ENCODE results near the gene MYEOV. TPM values are rescaled to one million over a fixed set of nuclear protein-coding genes. Genes with fewer than 3 reads are reported as not detected.
A peak's percentile ranks its signal among the peaks of the same experiment; 100 is the strongest.

The MYEOV gene
- total RNA-seq, 3 donors from 2014 or later: 0.10 to 0.50 TPM; not detected in 1

- H3K4me1 Mint-ChIP-seq (ENCODE audit: low read depth): no peaks in the 10 kb centered on the region
- no peak for DNase-seq
- H3K4me3 Mint-ChIP-seq: no peak overlapping the region
- no peak for ATAC-seq
- no peaks in the 10 kb centered on the region for H3K9me3 Mint-ChIP-seq
- H3K27me3 Mint-ChIP-seq (ENCODE audit: low read depth): peaks cover 2% of the 10 kb centered on the region
- no peaks in the 10 kb centered on the region for H3K36me3 Mint-ChIP-seq (ENCODE audit: insufficient read depth)
Measured at GRCh38 chr11:69287968-69288882, 5.7 kb upstream of the MYEOV start.

- Mint-ChIP-seq H3K36me3 (ENCODE audit: insufficient read depth) (no peaks in the 10 kb centered on the region), H3K27me3 (ENCODE audit: low read depth) (peaks cover 2% of the 10 kb centered on the region), H3K4me3 (no peak overlapping the region), H3K4me1 (ENCODE audit: low read depth) (peaks cover 3% of the 10 kb centered on the region), H3K9me3 (no peaks in the 10 kb centered on the region)
- ATAC-seq (no peak), DNase-seq (no peak)
Measured at GRCh38 chr11:69288883-69289242, 5.1 kb upstream of the MYEOV start.

- ATAC-seq: no peak
- DNase-seq: no peak
- Mint-ChIP-seq H3K4me3 (no peak overlapping the region), H3K36me3 (ENCODE audit: insufficient read depth) (no peaks in the 10 kb centered on the region), H3K9me3 (no peaks in the 10 kb centered on the region), H3K4me1 (ENCODE audit: low read depth) (peaks cover 15% of the 10 kb centered on the region), H3K27me3 (ENCODE audit: low read depth) (no peaks in the 10 kb centered on the region)
Measured at GRCh38 chr11:69290806-69291205, 3.1 kb upstream of the MYEOV start.

- no peak for ATAC-seq
- Mint-ChIP-seq H3K4me3 (no peak overlapping the region), H3K9me3 (no peaks in the 10 kb centered on the region), H3K4me1 (ENCODE audit: low read depth) (peaks cover 22% of the 10 kb centered on the region), H3K36me3 (ENCODE audit: insufficient read depth) (no peaks in the 10 kb centered on the region), H3K27me3 (ENCODE audit: low read depth) (no peaks in the 10 kb centered on the region)
- no peak for DNase-seq
Measured at GRCh38 chr11:69291459-69292110, 2.4 kb upstream of the MYEOV start.

GRCh38 chr11:69292221-69292648, 1.7 kb upstream of the MYEOV start:
- Mint-ChIP-seq H3K4me1 (ENCODE audit: low read depth) (peaks cover 28% of the 10 kb centered on the region), H3K4me3 (no peak overlapping the region), H3K36me3 (ENCODE audit: insufficient read depth) (no peaks in the 10 kb centered on the region), H3K9me3 (no peaks in the 10 kb centered on the region), H3K27me3 (ENCODE audit: low read depth) (no peaks in the 10 kb centered on the region)
- no peak for ATAC-seq
- DNase-seq: peak; percentile 56

- Mint-ChIP-seq H3K27me3 (ENCODE audit: low read depth) (no peaks in the 10 kb centered on the region), H3K4me3 (no peak overlapping the region), H3K9me3 (no peaks in the 10 kb centered on the region), H3K36me3 (ENCODE audit: insufficient read depth) (no peaks in the 10 kb centered on the region), H3K4me1 (ENCODE audit: low read depth) (peaks cover 37% of the 10 kb centered on the region)
- DNase-seq: no peak
- no peak for ATAC-seq
Measured at GRCh38 chr11:69293087-69293486, 868 bp upstream of the MYEOV start.

- no peaks in the 10 kb centered on the region for H3K36me3 Mint-ChIP-seq (ENCODE audit: insufficient read depth)
- no peak for DNase-seq
- H3K27me3 Mint-ChIP-seq (ENCODE audit: low read depth): no peaks in the 10 kb centered on the region
- ATAC-seq: no peak
- H3K4me3 Mint-ChIP-seq: no peak overlapping the region
- H3K4me1 Mint-ChIP-seq (ENCODE audit: low read depth): peaks cover 50% of the 10 kb centered on the region
- no peaks in the 10 kb centered on the region for H3K9me3 Mint-ChIP-seq
Measured at GRCh38 chr11:69294571-69295078, 670 bp downstream of the MYEOV start.

GRCh38 chr11:69295079-69295994, 1.4 kb downstream of the MYEOV start:
- no peaks in the 10 kb centered on the region for H3K36me3 Mint-ChIP-seq (ENCODE audit: insufficient read depth)
- ATAC-seq: no peak
- no peaks in the 10 kb centered on the region for H3K9me3 Mint-ChIP-seq
- no peaks in the 10 kb centered on the region for H3K27me3 Mint-ChIP-seq (ENCODE audit: low read depth)
- no peak for DNase-seq
- peaks cover 55% of the 10 kb centered on the region for H3K4me1 Mint-ChIP-seq (ENCODE audit: low read depth)
- peak overlapping the region; percentile 12 for H3K4me3 Mint-ChIP-seq

- no peak for DNase-seq
Measured at GRCh38 chr11:69295995-69296889, 2.3 kb downstream of the MYEOV start.

GRCh38 chr11:69296890-69297786, 3.2 kb downstream of the MYEOV start:
- H3K9me3 Mint-ChIP-seq: no peaks in the 10 kb centered on the region
- peak; percentile 61 for DNase-seq
- peaks cover 68% of the 10 kb centered on the region for H3K4me1 Mint-ChIP-seq (ENCODE audit: low read depth)
- H3K36me3 Mint-ChIP-seq (ENCODE audit: insufficient read depth): no peaks in the 10 kb centered on the region
- ATAC-seq: peak; percentile 60 to 75
- H3K27me3 Mint-ChIP-seq (ENCODE audit: low read depth): no peaks in the 10 kb centered on the region
- peak overlapping the region; percentile 73 for H3K4me3 Mint-ChIP-seq

More at GRCh38 chr11:69295995-69296889, 2.3 kb downstream of the MYEOV start:
- Mint-ChIP-seq H3K27me3 (ENCODE audit: low read depth) (no peaks in the 10 kb centered on the region), H3K9me3 (no peaks in the 10 kb centered on the region), H3K4me3 (peak overlapping the region; percentile 22), H3K36me3 (ENCODE audit: insufficient read depth) (no peaks in the 10 kb centered on the region), H3K4me1 (ENCODE audit: low read depth) (peaks cover 64% of the 10 kb centered on the region)
- no peak for ATAC-seq

- ATAC-seq (peak; percentile 25 to 28), DNase-seq (no peak)
- Mint-ChIP-seq H3K9me3 (no peaks in the 10 kb centered on the region), H3K4me1 (ENCODE audit: low read depth) (peaks cover 72% of the 10 kb centered on the region), H3K4me3 (peak overlapping the region; percentile 73), H3K27me3 (ENCODE audit: low read depth) (no peaks in the 10 kb centered on the region), H3K36me3 (ENCODE audit: insufficient read depth) (no peaks in the 10 kb centered on the region)
Measured at GRCh38 chr11:69297787-69298266, 3.9 kb downstream of the MYEOV start.

GRCh38 chr11:69298267-69299022, 4.5 kb downstream of the MYEOV start:
- peak overlapping the region; percentile 73 for H3K4me3 Mint-ChIP-seq
- DNase-seq: no peak
- no peaks in the 10 kb centered on the region for H3K27me3 Mint-ChIP-seq (ENCODE audit: low read depth)
- peaks cover 74% of the 10 kb centered on the region for H3K4me1 Mint-ChIP-seq (ENCODE audit: low read depth)
- peak; percentile 21 to 23 for ATAC-seq
- H3K9me3 Mint-ChIP-seq: no peaks in the 10 kb centered on the region
- no peaks in the 10 kb centered on the region for H3K36me3 Mint-ChIP-seq (ENCODE audit: insufficient read depth)

Measured in activated T-cell treated with anti-CD3 and anti-CD28 coated beads, Interleukin-2, amount 50 U/mL, for 4 hours (primary cell).